PC-9 (cell line): ENCODE measurements around the gene NECAB2. TPM values are rescaled to one million over a fixed set of nuclear protein-coding genes. Genes with fewer than 3 reads are reported as not detected.

ENCODE experiments used
- BruUV-seq: library from RNA; stranded (reverse); fragments of 400-500 nt; replicated peaks from 2 replicates; lab custom pipeline; 2021; lab: Mats Ljungman, UMichigan
- CTCF ChIA-PET: fragments of 300-600 bp; sonication (Branson Sonifier 250); formaldehyde crosslinking; loops from one replicate; lab custom pipeline; 2022; ENCODE audit warnings: antibody characterized with exemption; lab: Charles Lee
- POLR2A ChIA-PET: fragments of 300-600 bp; sonication (Branson Sonifier 250); formaldehyde crosslinking; loops from one replicate; lab custom pipeline; 2022; ENCODE audit warnings: antibody characterized with exemption; ENCODE audit not compliant: unreplicated experiment; lab: Charles Lee
- DNase-seq, 2 experiments: peaks; one replicate each; pipeline versions ENCODE4 v3.0.0 to v3.0.0-alpha.2; 2015 to 2022; ENCODE audit warnings: mixed read lengths in 1 of 2
- H2AFZ ChIP-seq: fragments of 200-600 bp; sonication (generic); 2 replicates; pipeline ENCODE4 v1.8.1; 2017; ENCODE audit warnings: antibody characterized with exemption
- H3F3A ChIP-seq: fragments of 200-600 bp; sonication (generic); 2 replicates; pipeline ENCODE4 v1.8.1; 2017; ENCODE audit warnings: antibody characterized with exemption, mild to moderate bottlenecking, low read depth; ENCODE audit not compliant: insufficient read depth
- H3K27ac ChIP-seq: fragments of 200-600 bp; sonication (generic); 2 replicates; pipeline ENCODE4 v1.6.1; 2016; ENCODE audit warnings: mixed run types
- H3K27me3 ChIP-seq: fragments of 200-600 bp; sonication (generic); 2 replicates; pipeline ENCODE4 v1.6.1; 2016; ENCODE audit warnings: low read depth, mixed run types; ENCODE audit not compliant: insufficient read depth
- H3K36me3 ChIP-seq: fragments of 200-600 bp; sonication (generic); 2 replicates; pipeline ENCODE4 v1.6.1; 2016; ENCODE audit warnings: low read depth, mixed run types
- H3K4me1 ChIP-seq: fragments of 200-600 bp; sonication (generic); replicated peaks from 2 replicates; pipeline ENCODE4 v1.6.1; 2016; ENCODE audit warnings: mixed run types; ENCODE audit not compliant: insufficient read depth
- H3K4me2 ChIP-seq: fragments of 200-600 bp; sonication (generic); 2 replicates; pipeline ENCODE4 v1.6.1; 2017; ENCODE audit warnings: mixed run types
- H3K4me3 ChIP-seq: fragments of 200-600 bp; sonication (generic); 2 replicates; pipeline ENCODE4 v1.6.1; 2016; ENCODE audit warnings: mixed run types
- H3K79me2 ChIP-seq: fragments of 200-600 bp; sonication (generic); 2 replicates; pipeline ENCODE4 v1.6.1; 2017; ENCODE audit warnings: low read depth, mixed run types
- H3K9me2 ChIP-seq: fragments of 200-600 bp; sonication (generic); 2 replicates; pipeline ENCODE4 v1.8.1; 2017; ENCODE audit warnings: mild to moderate bottlenecking; ENCODE audit not compliant: insufficient read depth
- H3K9me3 ChIP-seq: fragments of 200-600 bp; sonication (generic); 2 replicates; pipeline ENCODE4 v1.8.1; 2016; ENCODE audit warnings: low read depth; ENCODE audit not compliant: insufficient read depth
- H4K20me1 ChIP-seq: fragments of 200-600 bp; sonication (generic); 2 replicates; pipeline ENCODE4 v1.8.1; 2017; ENCODE audit not compliant: insufficient read depth
- EZH2 ChIP-seq: fragments of 200-600 bp; sonication (generic); IDR thresholded peaks from 2 replicates; pipeline ENCODE4 v1.8.0; 2017; ENCODE audit warnings: antibody characterized with exemption, low read depth
- intact Hi-C: fragments of 100-400 bp; cut with micrococcal nuclease; formaldehyde crosslinking; loops from one replicate; pipeline ENCODE4 v1.10.0; 2022; ENCODE audit not compliant: unreplicated experiment
- total RNA-seq: library from RNA; stranded (reverse); gene quantifications from 2 replicates; pipeline ENCODE4 v1.2.3, GENCODE V29; 2021
- TF ChIP-seq, protein P1 (sequence below): fragments of 200-600 bp; sonication (generic); conservative IDR thresholded peaks from 2 replicates; pipeline ENCODE4 v1.6.1; 2017; ENCODE audit warnings: mixed run types, antibody characterized with exemption, mild to moderate bottlenecking, moderate library complexity

NECAB2 gene
- total RNA-seq, 1 experiment from 2014 or later = 0.74 TPM

DNA sequence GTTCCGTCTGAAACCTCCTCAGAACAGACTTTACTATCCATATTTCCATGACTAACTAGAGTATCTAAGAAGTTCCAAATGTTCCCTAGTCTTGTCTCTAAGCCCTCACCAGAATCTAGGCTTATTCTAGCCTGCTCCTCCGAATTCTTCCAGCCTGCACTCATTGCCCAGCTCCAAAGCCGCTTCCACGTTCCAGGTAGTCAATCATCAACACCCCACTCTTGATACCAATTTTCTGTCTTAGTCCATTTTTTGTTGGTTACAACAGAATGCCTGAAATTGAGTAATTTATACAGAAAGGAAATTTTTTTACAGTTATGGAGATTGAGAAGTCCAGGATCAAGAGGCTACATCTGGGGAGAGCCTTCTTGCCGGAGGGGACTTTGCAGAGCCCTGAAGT is 53.4 kb downstream of the NECAB2 start:
- H3K27me3 ChIP-seq = peaks cover 36% of the 10 kb centered on the region; the same call in 1 of the 2 replicates
- no peaks in the 10 kb centered on the region for H3K9me2 ChIP-seq
- no peak overlapping the region for H3K4me3 ChIP-seq
- intact Hi-C loops = no loop called here
- no TSS peak for BruUV-seq
- no peak overlapping the region for H2AFZ ChIP-seq
- no peak for DNase-seq
- H3K27ac ChIP-seq = no peak overlapping the region
- H3K79me2 ChIP-seq = no peaks in the 10 kb centered on the region
- CTCF ChIA-PET = no interaction called here
- no peaks in the 10 kb centered on the region for H3K4me1 ChIP-seq
- TF ChIP-seq EZH2 = no peak
- TF ChIP-seq, protein P1, sequence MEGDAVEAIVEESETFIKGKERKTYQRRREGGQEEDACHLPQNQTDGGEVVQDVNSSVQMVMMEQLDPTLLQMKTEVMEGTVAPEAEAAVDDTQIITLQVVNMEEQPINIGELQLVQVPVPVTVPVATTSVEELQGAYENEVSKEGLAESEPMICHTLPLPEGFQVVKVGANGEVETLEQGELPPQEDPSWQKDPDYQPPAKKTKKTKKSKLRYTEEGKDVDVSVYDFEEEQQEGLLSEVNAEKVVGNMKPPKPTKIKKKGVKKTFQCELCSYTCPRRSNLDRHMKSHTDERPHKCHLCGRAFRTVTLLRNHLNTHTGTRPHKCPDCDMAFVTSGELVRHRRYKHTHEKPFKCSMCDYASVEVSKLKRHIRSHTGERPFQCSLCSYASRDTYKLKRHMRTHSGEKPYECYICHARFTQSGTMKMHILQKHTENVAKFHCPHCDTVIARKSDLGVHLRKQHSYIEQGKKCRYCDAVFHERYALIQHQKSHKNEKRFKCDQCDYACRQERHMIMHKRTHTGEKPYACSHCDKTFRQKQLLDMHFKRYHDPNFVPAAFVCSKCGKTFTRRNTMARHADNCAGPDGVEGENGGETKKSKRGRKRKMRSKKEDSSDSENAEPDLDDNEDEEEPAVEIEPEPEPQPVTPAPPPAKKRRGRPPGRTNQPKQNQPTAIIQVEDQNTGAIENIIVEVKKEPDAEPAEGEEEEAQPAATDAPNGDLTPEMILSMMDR = no peak
- H3K36me3 ChIP-seq = no peaks in the 10 kb centered on the region
- POLR2A ChIA-PET = no interaction called here
- H4K20me1 ChIP-seq = no peaks in the 10 kb centered on the region
- no peak overlapping the region for H3K4me2 ChIP-seq
- H3K9me3 ChIP-seq = peaks cover 14% of the 10 kb centered on the region
- H3F3A ChIP-seq = no peaks in the 10 kb centered on the region

DNA sequence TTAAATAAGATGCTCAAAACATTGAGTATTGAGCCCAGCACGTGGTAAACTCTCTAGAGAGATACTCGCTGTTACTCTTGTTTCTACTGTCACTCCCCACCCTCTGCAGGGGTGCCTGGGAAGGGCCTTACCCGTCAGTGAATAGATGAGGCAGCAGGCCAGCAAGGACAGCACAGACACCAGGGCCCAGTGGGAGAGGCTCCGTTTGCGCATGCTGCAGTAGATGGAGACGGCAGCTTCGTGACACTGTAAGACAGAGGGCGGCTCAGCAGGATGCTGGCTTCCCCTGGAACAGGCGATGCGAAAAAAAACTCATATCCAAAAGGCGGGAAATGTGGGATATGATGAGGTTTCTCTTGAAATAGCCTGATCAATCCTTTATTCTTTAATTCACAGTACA is 54.6 kb downstream of the NECAB2 start:
- no peaks in the 10 kb centered on the region for H3K4me1 ChIP-seq
- BruUV-seq = no TSS peak
- H4K20me1 ChIP-seq = no peaks in the 10 kb centered on the region
- no peaks in the 10 kb centered on the region for H3K79me2 ChIP-seq
- H2AFZ ChIP-seq = no peak overlapping the region
- H3K4me3 ChIP-seq = no peak overlapping the region
- no peaks in the 10 kb centered on the region for H3F3A ChIP-seq
- H3K36me3 ChIP-seq = no peaks in the 10 kb centered on the region
- H3K27me3 ChIP-seq = peaks cover 42% of the 10 kb centered on the region; the same call in 1 of the 2 replicates
- intact Hi-C loops = no loop called here
- CTCF ChIA-PET = no interaction called here
- H3K9me3 ChIP-seq = peaks cover 14% of the 10 kb centered on the region
- POLR2A ChIA-PET = no interaction called here
- no peaks in the 10 kb centered on the region for H3K9me2 ChIP-seq
- TF ChIP-seq, protein P1 = no peak
- TF ChIP-seq EZH2 = no peak
- DNase-seq = no peak
- H3K27ac ChIP-seq = no peak overlapping the region
- H3K4me2 ChIP-seq = no peak overlapping the region

DNA sequence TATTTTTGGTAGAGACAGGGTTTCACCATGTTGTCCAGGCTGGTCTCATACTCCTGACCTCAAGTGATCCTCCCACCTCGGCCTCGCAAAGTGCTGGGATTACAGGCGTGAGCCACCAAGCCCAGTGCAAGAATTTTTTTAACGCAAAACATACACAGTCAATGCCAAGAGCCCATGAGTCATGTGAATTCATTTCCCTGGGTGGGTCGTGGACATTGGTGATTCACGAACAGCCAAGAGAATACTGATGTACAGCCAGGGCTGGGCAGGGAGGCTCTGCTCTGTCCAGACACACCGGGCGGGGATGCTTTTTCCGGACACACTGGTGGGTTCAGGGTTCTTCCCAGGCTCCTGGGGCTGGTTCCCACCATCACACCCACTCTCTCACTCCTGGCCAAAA is 56.8 kb downstream of the NECAB2 start:
- intact Hi-C loops = no loop called here
- Histone ChIP-seq H3K79me2 (no peaks in the 10 kb centered on the region), H3K9me2 (no peaks in the 10 kb centered on the region), H4K20me1 (no peaks in the 10 kb centered on the region), H3K4me3 (no peak overlapping the region), H3K9me3 (peaks cover 10% of the 10 kb centered on the region), H3K27ac (no peak overlapping the region), H3K36me3 (no peaks in the 10 kb centered on the region), H3K27me3 (peaks cover 59% of the 10 kb centered on the region), H3K4me1 (no peaks in the 10 kb centered on the region), H3K4me2 (no peak overlapping the region), H3F3A (no peaks in the 10 kb centered on the region), H2AFZ (no peak overlapping the region)
- DNase-seq = no peak
- ChIA-PET CTCF (interaction anchor here (0.6 kb wide), 1 partner anchor 141 kb away, joined by 5 read pairs; no protein-coding TSS in a partner anchor), POLR2A (no interaction called here)
- TF ChIP-seq EZH2 = no peak
- no TSS peak for BruUV-seq

DNA sequence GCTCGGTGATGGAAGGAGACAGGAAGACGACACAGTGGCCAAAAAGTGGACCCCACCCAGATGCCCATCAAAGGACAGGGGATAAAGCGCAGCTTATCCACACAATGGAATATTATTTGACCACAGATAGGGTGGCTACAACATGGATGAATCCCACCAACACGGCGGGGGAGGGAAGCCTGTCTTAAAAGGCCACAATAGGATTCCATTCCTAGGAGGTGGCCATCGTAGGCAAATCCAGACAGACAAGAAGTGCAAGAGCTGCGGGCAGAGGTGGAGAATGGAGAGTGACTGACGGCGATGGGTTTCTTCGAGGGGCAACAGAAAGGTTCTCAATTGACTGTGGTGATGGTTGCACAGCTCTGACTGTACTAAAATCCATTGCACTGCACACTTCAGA is 58.6 kb downstream of the NECAB2 start:
- Histone ChIP-seq H3F3A (no peaks in the 10 kb centered on the region), H3K79me2 (no peaks in the 10 kb centered on the region), H3K36me3 (no peaks in the 10 kb centered on the region), H3K9me2 (no peaks in the 10 kb centered on the region), H2AFZ (no peak overlapping the region), H3K4me3 (no peak overlapping the region), H3K9me3 (peaks cover 1% of the 10 kb centered on the region), H3K4me1 (no peaks in the 10 kb centered on the region), H3K27me3 (peaks cover 52% of the 10 kb centered on the region), H3K27ac (no peak overlapping the region), H4K20me1 (no peaks in the 10 kb centered on the region), H3K4me2 (no peak overlapping the region)
- TF ChIP-seq EZH2 = no peak
- TF ChIP-seq, protein P1 = no peak
- intact Hi-C loops = no loop called here
- CTCF ChIA-PET = interaction anchor here (0.6 kb wide), 1 partner anchor 14 kb away, joined by 7 read pairs; no protein-coding TSS in a partner anchor
- no peak for DNase-seq
- POLR2A ChIA-PET = no interaction called here
- BruUV-seq = no TSS peak
